RWPE1 (cell line): Measurements from ENCODE around the gene CEACAM5.

Source experiments
- CTCF ChIA-PET: fragments of 350-600 bp; sonication (Branson Sonifier 250); formaldehyde crosslinking; extraction: SDS; loops from one replicate; lab custom pipeline; 2021; lab: Yijun Ruan, JAX
- POLR2A ChIA-PET: fragments of 400-600 bp; formaldehyde crosslinking; extraction: SDS; loops from one replicate; lab custom pipeline; 2020; ENCODE audit warnings: antibody characterized with exemption; ENCODE audit not compliant: low non-redundant PET; lab: Yijun Ruan, JAX
- DNase-seq: peaks from one replicate; pipeline ENCODE4 v3.0.0; 2012; ENCODE audit warnings: low spot score
- H3K27ac ChIP-seq: fragments of 450-650 bp; 2 replicates; pipeline ENCODE4 v1.5.1; 2017
- TF ChIP-seq, protein P1 (sequence below): fragments of 450-650 bp; conservative IDR thresholded peaks from 2 replicates; pipeline ENCODE4 v1.5.1; 2017; ENCODE audit warnings: low read depth, mild to moderate bottlenecking

Gene CEACAM5

DNA sequence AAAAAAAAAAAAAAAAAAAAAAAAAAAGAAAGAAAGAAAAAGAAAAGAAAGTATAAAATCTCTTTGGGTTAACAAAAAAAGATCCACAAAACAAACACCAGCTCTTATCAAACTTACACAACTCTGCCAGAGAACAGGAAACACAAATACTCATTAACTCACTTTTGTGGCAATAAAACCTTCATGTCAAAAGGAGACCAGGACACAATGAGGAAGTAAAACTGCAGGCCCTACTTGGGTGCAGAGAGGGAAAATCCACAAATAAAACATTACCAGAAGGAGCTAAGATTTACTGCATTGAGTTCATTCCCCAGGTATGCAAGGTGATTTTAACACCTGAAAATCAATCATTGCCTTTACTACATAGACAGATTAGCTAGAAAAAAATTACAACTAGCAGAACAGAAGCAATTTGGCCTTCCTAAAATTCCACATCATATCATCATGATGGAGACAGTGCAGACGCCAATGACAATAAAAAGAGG is 9.6 kb upstream of the CEACAM5 start:
- H3K27ac ChIP-seq: no peak overlapping the region
- POLR2A ChIA-PET: no interaction called here
- CTCF ChIA-PET: interaction anchor here (0.5 to 0.6 kb wide), 3 partner anchors 65 to 1853 kb away, joined by 3 to 4 read pairs (median 3); no protein-coding TSS in a partner anchor

DNA sequence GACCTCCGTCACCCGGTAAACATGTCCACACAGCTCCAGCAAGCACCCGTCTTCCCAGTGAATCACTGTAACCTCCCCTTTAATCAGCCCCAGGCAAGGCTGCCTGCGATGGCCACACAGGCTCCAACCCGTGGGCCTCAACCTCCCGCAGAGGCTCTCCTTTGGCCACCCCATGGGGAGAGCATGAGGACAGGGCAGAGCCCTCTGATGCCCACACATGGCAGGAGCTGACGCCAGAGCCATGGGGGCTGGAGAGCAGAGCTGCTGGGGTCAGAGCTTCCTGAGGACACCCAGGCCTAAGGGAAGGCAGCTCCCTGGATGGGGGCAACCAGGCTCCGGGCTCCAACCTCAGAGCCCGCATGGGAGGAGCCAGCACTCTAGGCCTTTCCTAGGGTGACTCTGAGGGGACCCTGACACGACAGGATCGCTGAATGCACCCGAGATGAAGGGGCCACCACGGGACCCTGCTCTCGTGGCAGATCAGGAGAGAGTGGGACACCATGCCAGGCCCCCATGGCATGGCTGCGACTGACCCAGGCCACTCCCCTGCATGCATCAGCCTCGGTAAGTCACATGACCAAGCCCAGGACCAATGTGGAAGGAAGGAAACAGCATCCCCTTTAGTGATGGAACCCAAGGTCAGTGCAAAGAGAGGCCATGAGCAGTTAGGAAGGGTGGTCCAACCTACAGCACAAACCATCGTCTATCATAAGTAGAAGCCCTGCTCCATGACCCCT is 9.0 kb upstream of the CEACAM5 start:
- POLR2A ChIA-PET: no interaction called here
- H3K27ac ChIP-seq: no peak overlapping the region
- CTCF ChIA-PET: no interaction called here
- TF ChIP-seq, protein P1, sequence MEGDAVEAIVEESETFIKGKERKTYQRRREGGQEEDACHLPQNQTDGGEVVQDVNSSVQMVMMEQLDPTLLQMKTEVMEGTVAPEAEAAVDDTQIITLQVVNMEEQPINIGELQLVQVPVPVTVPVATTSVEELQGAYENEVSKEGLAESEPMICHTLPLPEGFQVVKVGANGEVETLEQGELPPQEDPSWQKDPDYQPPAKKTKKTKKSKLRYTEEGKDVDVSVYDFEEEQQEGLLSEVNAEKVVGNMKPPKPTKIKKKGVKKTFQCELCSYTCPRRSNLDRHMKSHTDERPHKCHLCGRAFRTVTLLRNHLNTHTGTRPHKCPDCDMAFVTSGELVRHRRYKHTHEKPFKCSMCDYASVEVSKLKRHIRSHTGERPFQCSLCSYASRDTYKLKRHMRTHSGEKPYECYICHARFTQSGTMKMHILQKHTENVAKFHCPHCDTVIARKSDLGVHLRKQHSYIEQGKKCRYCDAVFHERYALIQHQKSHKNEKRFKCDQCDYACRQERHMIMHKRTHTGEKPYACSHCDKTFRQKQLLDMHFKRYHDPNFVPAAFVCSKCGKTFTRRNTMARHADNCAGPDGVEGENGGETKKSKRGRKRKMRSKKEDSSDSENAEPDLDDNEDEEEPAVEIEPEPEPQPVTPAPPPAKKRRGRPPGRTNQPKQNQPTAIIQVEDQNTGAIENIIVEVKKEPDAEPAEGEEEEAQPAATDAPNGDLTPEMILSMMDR: no peak
- DNase-seq: peak; percentile 48

More for the DNA sequence above, 9.6 kb upstream of the CEACAM5 start:
- DNase-seq: no peak
- TF ChIP-seq, protein P1: no peak

DNA sequence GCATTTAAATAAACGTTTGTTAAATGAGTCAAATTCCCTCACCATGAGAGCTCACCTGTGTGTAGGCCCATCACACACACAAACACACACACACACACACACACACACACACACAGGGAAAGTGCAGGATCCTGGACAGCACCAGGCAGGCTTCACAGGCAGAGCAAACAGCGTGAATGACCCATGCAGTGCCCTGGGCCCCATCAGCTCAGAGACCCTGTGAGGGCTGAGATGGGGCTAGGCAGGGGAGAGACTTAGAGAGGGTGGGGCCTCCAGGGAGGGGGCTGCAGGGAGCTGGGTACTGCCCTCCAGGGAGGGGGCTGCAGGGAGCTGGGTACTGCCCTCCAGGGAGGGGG is 8.5 kb upstream of the CEACAM5 start:
- TF ChIP-seq, protein P1: no peak
- ChIA-PET POLR2A (no interaction called here), CTCF (interaction anchor here (0.6 kb wide), 1 partner anchor 96 kb away, joined by 3 read pairs; the partner anchor contains the start of gene CEACAM3)
- H3K27ac ChIP-seq: no peak overlapping the region
- DNase-seq: no peak

DNA sequence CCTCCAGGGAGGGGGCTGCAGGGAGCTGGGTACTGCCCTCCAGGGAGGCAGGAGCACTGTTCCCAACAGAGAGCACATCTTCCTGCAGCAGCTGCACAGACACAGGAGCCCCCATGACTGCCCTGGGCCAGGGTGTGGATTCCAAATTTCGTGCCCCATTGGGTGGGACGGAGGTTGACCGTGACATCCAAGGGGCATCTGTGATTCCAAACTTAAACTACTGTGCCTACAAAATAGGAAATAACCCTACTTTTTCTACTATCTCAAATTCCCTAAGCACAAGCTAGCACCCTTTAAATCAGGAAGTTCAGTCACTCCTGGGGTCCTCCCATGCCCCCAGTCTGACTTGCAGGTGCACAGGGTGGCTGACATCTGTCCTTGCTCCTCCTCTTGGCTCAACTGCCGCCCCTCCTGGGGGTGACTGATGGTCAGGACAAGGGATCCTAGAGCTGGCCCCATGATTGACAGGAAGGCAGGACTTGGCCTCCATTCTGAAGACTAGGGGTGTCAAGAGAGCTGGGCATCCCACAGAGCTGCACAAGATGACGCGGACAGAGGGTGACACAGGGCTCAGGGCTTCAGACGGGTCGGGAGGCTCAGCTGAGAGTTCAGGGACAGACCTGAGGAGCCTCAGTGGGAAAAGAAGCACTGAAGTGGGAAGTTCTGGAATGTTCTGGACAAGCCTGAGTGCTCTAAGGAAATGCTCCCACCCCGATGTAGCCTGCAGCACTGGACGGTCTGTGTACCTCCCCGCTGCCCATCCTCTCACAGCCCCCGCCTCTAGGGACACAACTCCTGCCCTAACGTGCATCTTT is 7.8 kb upstream of the CEACAM5 start:
- H3K27ac ChIP-seq: no peak overlapping the region
- TF ChIP-seq, protein P1: no peak
- POLR2A ChIA-PET: no interaction called here
- CTCF ChIA-PET: interaction anchor here (0.6 kb wide), 1 partner anchor 96 kb away, joined by 3 read pairs; the partner anchor contains the start of gene CEACAM3
- no peak for DNase-seq

DNA sequence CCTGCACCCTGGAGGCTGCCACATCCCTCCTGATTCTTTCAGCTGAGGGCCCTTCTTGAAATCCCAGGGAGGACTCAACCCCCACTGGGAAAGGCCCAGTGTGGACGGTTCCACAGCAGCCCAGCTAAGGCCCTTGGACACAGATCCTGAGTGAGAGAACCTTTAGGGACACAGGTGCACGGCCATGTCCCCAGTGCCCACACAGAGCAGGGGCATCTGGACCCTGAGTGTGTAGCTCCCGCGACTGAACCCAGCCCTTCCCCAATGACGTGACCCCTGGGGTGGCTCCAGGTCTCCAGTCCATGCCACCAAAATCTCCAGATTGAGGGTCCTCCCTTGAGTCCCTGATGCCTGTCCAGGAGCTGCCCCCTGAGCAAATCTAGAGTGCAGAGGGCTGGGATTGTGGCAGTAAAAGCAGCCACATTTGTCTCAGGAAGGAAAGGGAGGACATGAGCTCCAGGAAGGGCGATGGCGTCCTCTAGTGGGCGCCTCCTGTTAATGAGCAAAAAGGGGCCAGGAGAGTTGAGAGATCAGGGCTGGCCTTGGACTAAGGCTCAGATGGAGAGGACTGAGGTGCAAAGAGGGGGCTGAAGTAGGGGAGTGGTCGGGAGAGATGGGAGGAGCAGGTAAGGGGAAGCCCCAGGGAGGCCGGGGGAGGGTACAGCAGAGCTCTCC is 6.9 kb upstream of the CEACAM5 start:
- H3K27ac ChIP-seq: no peak overlapping the region
- no peak for DNase-seq
- TF ChIP-seq, protein P1: no peak
- ChIA-PET CTCF (interaction anchor here (0.6 kb wide), 1 partner anchor 152 kb away, joined by 3 read pairs; no protein-coding TSS in a partner anchor), POLR2A (no interaction called here)

DNA sequence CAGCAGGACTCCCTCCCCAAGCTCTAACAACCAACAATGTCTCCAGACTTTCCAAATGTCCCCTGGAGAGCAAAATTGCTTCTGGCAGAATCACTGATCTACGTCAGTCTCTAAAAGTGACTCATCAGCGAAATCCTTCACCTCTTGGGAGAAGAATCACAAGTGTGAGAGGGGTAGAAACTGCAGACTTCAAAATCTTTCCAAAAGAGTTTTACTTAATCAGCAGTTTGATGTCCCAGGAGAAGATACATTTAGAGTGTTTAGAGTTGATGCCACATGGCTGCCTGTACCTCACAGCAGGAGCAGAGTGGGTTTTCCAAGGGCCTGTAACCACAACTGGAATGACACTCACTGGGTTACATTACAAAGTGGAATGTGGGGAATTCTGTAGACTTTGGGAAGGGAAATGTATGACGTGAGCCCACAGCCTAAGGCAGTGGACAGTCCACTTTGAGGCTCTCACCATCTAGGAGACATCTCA is 6.2 kb upstream of the CEACAM5 start:
- DNase-seq: no peak
- TF ChIP-seq, protein P1: no peak
- CTCF ChIA-PET: no interaction called here
- POLR2A ChIA-PET: no interaction called here
- H3K27ac ChIP-seq: no peak overlapping the region
